ENCODE data around the gene RBM41. TPM values are rescaled to one million over a fixed set of nuclear protein-coding genes. Genes with fewer than 3 reads are reported as not detected.

Gene RBM41
- total RNA-seq, 1 experiment from 2014 or later = 19.4 TPM

DNA sequence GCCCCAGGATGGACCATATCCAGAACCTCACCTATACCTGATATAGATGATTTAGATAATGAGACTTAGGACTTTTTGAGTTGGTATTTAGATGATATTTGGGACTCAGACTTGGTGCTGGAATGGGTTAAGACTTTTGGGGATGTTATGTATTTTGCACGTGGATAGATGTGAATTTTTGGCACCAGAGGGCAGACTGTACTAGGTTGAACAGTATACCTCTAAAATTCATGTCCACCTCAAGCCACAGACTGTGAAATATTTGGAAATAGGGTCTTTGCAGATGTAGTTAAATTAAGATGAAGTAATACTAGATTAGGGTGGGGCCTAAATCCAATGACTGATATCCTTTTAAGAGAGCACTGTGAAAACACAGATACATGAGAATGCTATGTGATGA is 15.6 kb downstream of the RBM41 start:
- no peaks in the 10 kb centered on the region for H3K4me1 Mint-ChIP-seq

More for the DNA sequence above, 15.6 kb downstream of the RBM41 start:
- no peak; the same call in 2 of the 3 replicates for TF ChIP-seq CTCF (conservative IDR thresholded peaks at IDR 0.05)
- Histone ChIP-seq H2BK15ac (ENCODE audit: low read depth, low read length) (no peak overlapping the region), H3T11ph (ENCODE audit: low read length) (no peak overlapping the region), H3K27ac (ENCODE audit: insufficient read length, low read depth, low read length) (no peak overlapping the region), H3K79me1 (ENCODE audit: insufficient read depth, low read depth, low read length, poor library complexity, severe bottlenecking) (no peaks in the 10 kb centered on the region), H3K27me3 (ENCODE audit: insufficient read depth, low read length) (no peaks in the 10 kb centered on the region), H2AK5ac (ENCODE audit: insufficient read length, low read length) (no peak overlapping the region), H2AFZ (ENCODE audit: low read length) (no peak overlapping the region), H4K20me1 (ENCODE audit: control insufficient read depth, insufficient read depth, insufficient read length) (no peaks in the 10 kb centered on the region), H2BK120ac (ENCODE audit: low read depth, low read length, poor library complexity, severe bottlenecking) (no peak overlapping the region), H3K4me2 (ENCODE audit: insufficient read depth, insufficient read length, low read length) (no peak overlapping the region), H4K8ac (replicated peaks; ENCODE audit: insufficient read length, low read depth, low read length) (no peak overlapping the region), H3K4ac (ENCODE audit: low read depth, low read length) (no peak overlapping the region), H3K23me2 (ENCODE audit: insufficient read length, low read depth, low read length, poor library complexity, severe bottlenecking) (no peaks in the 10 kb centered on the region), H3K79me2 (ENCODE audit: insufficient read depth, low read length) (no peaks in the 10 kb centered on the region), H4K91ac (ENCODE audit: insufficient read length, low read depth, low read length) (no peak overlapping the region), H4K5ac (ENCODE audit: insufficient read length, low read depth, low read length) (no peak overlapping the region), H3K56ac (ENCODE audit: insufficient read length, low read depth, low read length) (no peak overlapping the region), H2BK5ac (ENCODE audit: insufficient read length, low read length) (no peak overlapping the region), H3K18ac (ENCODE audit: insufficient read length, low read depth, low read length) (no peak overlapping the region), H3K9me3 (ENCODE audit: control insufficient read depth, low read depth, low read length) (no peaks in the 10 kb centered on the region), H3K14ac (ENCODE audit: insufficient read depth, low read length) (no peak overlapping the region), H2BK12ac (ENCODE audit: insufficient read length, low read depth, low read length) (no peak overlapping the region), H3K4me1 (ENCODE audit: insufficient read depth, low read length) (no peaks in the 10 kb centered on the region), H3K9ac (ENCODE audit: extremely low read depth, insufficient read length, low read length) (no peak overlapping the region), H3K23ac (ENCODE audit: insufficient read length, low read depth, low read length) (no peak overlapping the region), H2BK20ac (ENCODE audit: low read depth, low read length, poor library complexity, severe bottlenecking) (no peak overlapping the region)
- Mint-ChIP-seq H3K9me3 (peaks cover 0 to 34% of the 10 kb centered on the region in 2 experiments; a peak in 1 of 5 replicates), H3K27me3 (ENCODE audit: low read depth) (no peaks in the 10 kb centered on the region), H3K27ac (no peak overlapping the region), H3K36me3 (ENCODE audit: insufficient read depth in 1 of 3, low read depth in 3 of 3) (peaks cover 17 to 29% (median 26%) of the 10 kb centered on the region in 3 experiments), H3K4me3 (no peak overlapping the region)
- no CpG with 5 or more reads among the region's 1 CpG for WGBS (ENCODE audit: extremely low coverage, insufficient read length, low lambda C conversion rate)
- DNase-seq = no peak
